CD4-positive, alpha-beta T cell (primary cell): ENCODE measurements around the gene MYL9. TPM values are rescaled to one million over a fixed set of nuclear protein-coding genes. Genes with fewer than 3 reads are reported as not detected.

Source experiments
- ATAC-seq: fragments of 200-7000 bp; cut with Tn5 transposase; one replicate; pipeline ENCODE4 v1.10.0; 2022; ENCODE audit warnings: mild to moderate bottlenecking; ENCODE audit not compliant: poor library complexity
- CTCF ChIA-PET: fragments of 350-600 bp; sonication (Branson Sonifier 250); formaldehyde crosslinking; loops from one replicate; lab custom pipeline; 2021; ENCODE audit warnings: antibody characterized with exemption, inconsistent platforms; lab: Charles Lee
- POLR2A ChIA-PET: fragments of 350-600 bp; sonication (Branson Sonifier 250); formaldehyde crosslinking; loops from one replicate; lab custom pipeline; 2021; ENCODE audit warnings: antibody characterized with exemption, inconsistent platforms; lab: Charles Lee
- DNase-seq, 14 experiments: peaks; one replicate each; pipeline ENCODE4 v3.0.0-alpha.2; 2013 to 2020; ENCODE audit warnings: mixed read lengths in 2 of 14
- H3K27ac ChIP-seq, 2 donors: one replicate each; pipeline versions ENCODE4 v1.5.1 to v1.7.0; 2013; ENCODE audit warnings: low read length in 2 of 2, low read depth in 1 of 2, mild to moderate bottlenecking in 1 of 2
- H3K27me3 ChIP-seq, 2 experiments: 1 replicate in 1 of 2; 2 replicates in 1 of 2; pipeline versions ENCODE4 v1.6.1 to v1.7.0; 2013; ENCODE audit warnings: low read length in 2 of 2, control low read depth in 1 of 2, mild to moderate bottlenecking in 1 of 2, moderate library complexity in 1 of 2; ENCODE audit not compliant: insufficient read depth in 2 of 2, control insufficient read depth in 1 of 2
- H3K36me3 ChIP-seq: one replicate; pipeline ENCODE4 v1.6.1; 2013; ENCODE audit warnings: low read length, control low read depth; ENCODE audit not compliant: insufficient read depth
- H3K4me1 ChIP-seq: one replicate; pipeline ENCODE4 v1.6.1; 2013; ENCODE audit warnings: low read length, control low read depth; ENCODE audit not compliant: insufficient read depth
- H3K4me3 ChIP-seq: one replicate; pipeline ENCODE4 v1.5.1; 2013; ENCODE audit warnings: mild to moderate bottlenecking, low read length, moderate library complexity
- H3K9me3 ChIP-seq, 2 experiments: 1 replicate in 1 of 2; 2 replicates in 1 of 2; pipeline versions ENCODE4 v1.6.1 to v1.7.0; 2013; ENCODE audit warnings: low read length in 2 of 2, mild to moderate bottlenecking in 2 of 2, control low read depth in 1 of 2, moderate library complexity in 1 of 2; ENCODE audit not compliant: control insufficient read depth in 1 of 2, insufficient read depth in 1 of 2
- H3K27ac Mint-ChIP-seq: one replicate; pipeline ENCODE4 v1.8.0; 2020; ENCODE audit warnings: mixed read lengths
- H3K27me3 Mint-ChIP-seq: one replicate; pipeline ENCODE4 v1.8.0; 2021; ENCODE audit warnings: mixed read lengths
- H3K36me3 Mint-ChIP-seq: one replicate; pipeline ENCODE4 v1.8.0; 2021; ENCODE audit warnings: low read depth, mixed read lengths
- H3K4me1 Mint-ChIP-seq: one replicate; pipeline ENCODE4 v1.8.0; 2021; ENCODE audit warnings: low read depth, mixed read lengths
- H3K4me3 Mint-ChIP-seq: one replicate; pipeline ENCODE4 v1.8.0; 2020; ENCODE audit warnings: mild to moderate bottlenecking, mixed read lengths
- H3K9me3 Mint-ChIP-seq: one replicate; pipeline ENCODE4 v1.8.0; 2020; ENCODE audit warnings: mixed read lengths
- intact Hi-C, 2 experiments: fragments of 100-400 bp; cut with DNase I in 1 of 2; cut with micrococcal nuclease in 1 of 2; formaldehyde crosslinking; loops; one replicate each; pipeline versions ENCODE4 v1.15.1 to v1.9.0; 2023 to 2025; cut with DNase I, micrococcal nuclease
- polyA plus RNA-seq, 2 donors: library from polyadenylated mRNA; unstranded; fragments of 120-200 nt; gene quantifications; one replicate each; pipeline ENCODE4 v1.2.1, GENCODE V29; 2013
- total RNA-seq, 174 experiments: library from RNA in 2 of 174; stranded (reverse) in 2 of 174; gene quantifications; one replicate each; pipeline ENCODE4 v1.2.3 and lab custom pipeline; 2021 to 2026
- TF ChIP-seq, protein P1 (sequence below): fragments of 200-600 bp; IDR thresholded peaks from one replicate; pipeline ENCODE4 v1.8.0; 2022; ENCODE audit warnings: antibody characterized with exemption, mild to moderate bottlenecking

MYL9 gene
- total RNA-seq: not detected
- polyA plus RNA-seq (2013, experiment 1 of 2): 0.43 TPM
- 12.9 TPM for polyA plus RNA-seq (2013, experiment 2 of 2)
- 0 to 0.47 (median 0.06) reads per million in 172 experiments for total RNA-seq (lab: John Stamatoyannopoulos, UW)

DNA sequence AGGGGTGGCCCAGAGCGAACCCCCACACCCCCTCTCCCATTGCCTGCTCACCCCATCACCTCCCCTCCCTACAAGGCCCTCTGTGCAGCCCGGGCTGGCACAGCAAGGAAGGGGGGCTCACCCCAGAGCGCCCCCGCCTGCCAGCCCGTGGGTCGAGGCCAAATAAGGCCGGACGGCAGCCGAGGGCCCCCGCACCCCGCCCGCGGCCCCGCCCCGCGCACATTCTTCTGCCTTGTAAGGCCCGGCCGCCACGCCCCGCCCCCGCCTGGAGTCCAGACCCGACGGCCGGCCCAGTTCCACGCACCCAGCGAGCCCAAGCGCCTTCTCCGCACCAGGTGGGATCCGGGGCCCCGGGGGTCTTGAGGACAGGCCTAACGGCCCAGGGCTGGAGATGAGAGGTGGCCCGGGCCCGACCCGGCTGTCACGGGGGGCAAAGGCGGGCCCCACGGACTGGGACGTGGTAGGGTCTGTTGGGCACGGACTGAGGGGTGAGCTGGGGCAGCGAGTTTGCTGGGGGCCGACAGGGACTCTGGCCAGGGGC, at the start of gene MYL9:
MYL9 (plus strand) TSS at position 293 of the 541 bp plus-strand sequence. CDS start 3,366 bp downstream, outside the sequence.
- CTCF ChIA-PET: no interaction called here
- Histone ChIP-seq H3K36me3 (no peaks in the 10 kb centered on the region), H3K27ac (no peak within 1 kb of the TSS), H3K4me1 (peaks cover 9% of the 10 kb centered on the region), H3K4me3 (no peak within 1 kb of the TSS), H3K27me3 (peaks cover 0 to 5% of the 10 kb centered on the region in 2 experiments), H3K9me3 (peaks cover 0 to 6% of the 10 kb centered on the region in 2 experiments)
- no peaks in the 10 kb centered on the region for H3K36me3 Mint-ChIP-seq
- no peak within 1 kb of the TSS for H3K4me3 Mint-ChIP-seq
- TF ChIP-seq, protein P1, sequence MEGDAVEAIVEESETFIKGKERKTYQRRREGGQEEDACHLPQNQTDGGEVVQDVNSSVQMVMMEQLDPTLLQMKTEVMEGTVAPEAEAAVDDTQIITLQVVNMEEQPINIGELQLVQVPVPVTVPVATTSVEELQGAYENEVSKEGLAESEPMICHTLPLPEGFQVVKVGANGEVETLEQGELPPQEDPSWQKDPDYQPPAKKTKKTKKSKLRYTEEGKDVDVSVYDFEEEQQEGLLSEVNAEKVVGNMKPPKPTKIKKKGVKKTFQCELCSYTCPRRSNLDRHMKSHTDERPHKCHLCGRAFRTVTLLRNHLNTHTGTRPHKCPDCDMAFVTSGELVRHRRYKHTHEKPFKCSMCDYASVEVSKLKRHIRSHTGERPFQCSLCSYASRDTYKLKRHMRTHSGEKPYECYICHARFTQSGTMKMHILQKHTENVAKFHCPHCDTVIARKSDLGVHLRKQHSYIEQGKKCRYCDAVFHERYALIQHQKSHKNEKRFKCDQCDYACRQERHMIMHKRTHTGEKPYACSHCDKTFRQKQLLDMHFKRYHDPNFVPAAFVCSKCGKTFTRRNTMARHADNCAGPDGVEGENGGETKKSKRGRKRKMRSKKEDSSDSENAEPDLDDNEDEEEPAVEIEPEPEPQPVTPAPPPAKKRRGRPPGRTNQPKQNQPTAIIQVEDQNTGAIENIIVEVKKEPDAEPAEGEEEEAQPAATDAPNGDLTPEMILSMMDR: no peak
- intact Hi-C loops: no loop called here
- no peak within 1 kb of the TSS for H3K27ac Mint-ChIP-seq
- H3K4me1 Mint-ChIP-seq: no peaks in the 10 kb centered on the region
- peak in 1 of 14 experiments; percentile 25 for DNase-seq
- POLR2A ChIA-PET: no interaction called here
- H3K9me3 Mint-ChIP-seq: no peaks in the 10 kb centered on the region
- H3K27me3 Mint-ChIP-seq: peaks cover 5% of the 10 kb centered on the region
- no peak for ATAC-seq

DNA sequence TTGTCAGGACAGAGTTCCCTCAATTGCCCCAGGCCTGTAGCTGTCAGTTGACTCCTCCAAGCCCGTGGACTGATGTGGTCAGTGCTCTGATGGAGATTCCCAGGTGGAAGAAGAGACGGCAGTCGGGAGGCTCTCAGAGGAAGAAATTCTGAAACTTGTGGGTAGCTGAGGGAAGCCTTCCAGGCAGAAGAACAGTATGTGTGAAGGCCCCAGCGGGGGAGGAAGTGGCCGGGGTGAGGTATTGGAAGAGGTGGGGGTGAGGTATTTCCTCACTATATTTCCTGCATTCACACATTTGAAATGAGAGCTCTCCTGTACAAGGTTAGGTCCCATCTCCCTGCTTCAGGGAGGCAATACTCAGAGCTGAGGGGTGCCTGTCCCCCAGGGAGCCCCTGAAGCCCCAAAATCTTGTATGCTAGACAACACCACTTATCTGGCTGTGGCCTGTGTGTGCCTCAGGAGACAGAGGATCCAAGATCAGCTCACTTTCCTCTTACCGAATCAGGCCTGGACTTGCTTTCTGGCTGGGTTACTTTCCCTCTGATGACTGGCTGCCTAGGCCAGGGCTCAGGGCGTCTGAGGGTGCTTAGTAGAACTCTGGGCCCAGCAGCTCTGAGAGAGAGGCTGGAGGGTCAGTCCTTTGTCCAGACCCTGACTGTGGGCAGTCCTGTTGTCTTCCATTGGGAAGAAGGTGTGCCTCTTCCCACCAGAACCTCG, 49.3 kb upstream of the MYL9 start:
- CTCF ChIA-PET: interaction anchor here (0.7 to 1.7 kb wide), 2 partner anchors 26 to 96 kb away, joined by 4 to 5 read pairs; no protein-coding TSS in a partner anchor
- Histone ChIP-seq H3K27ac (peak overlapping the region; percentile 71 to 88), H3K36me3 (peaks cover 9% of the 10 kb centered on the region), H3K4me1 (peaks cover 46% of the 10 kb centered on the region), H3K9me3 (no peaks in the 10 kb centered on the region), H3K4me3 (no peak overlapping the region), H3K27me3 (no peaks in the 10 kb centered on the region)
- DNase-seq: peak; percentile 31 to 85 (median 54)
- intact Hi-C loops: loop anchor here in 1 of 2 experiments (5.0 kb wide), 1 partner anchor 290 kb away; no protein-coding TSS in a partner anchor
- TF ChIP-seq, protein P1: no peak
- Mint-ChIP-seq H3K27ac (peak overlapping the region; percentile 88), H3K4me1 (peaks cover 45% of the 10 kb centered on the region), H3K36me3 (peaks cover 25% of the 10 kb centered on the region), H3K27me3 (no peaks in the 10 kb centered on the region), H3K4me3 (peak overlapping the region; percentile 54), H3K9me3 (no peaks in the 10 kb centered on the region)
- POLR2A ChIA-PET: interaction anchor here (0.7 to 2.5 kb wide), 6 partner anchors 27 to 113 kb away, joined by 3 to 11 read pairs (median 5); partner anchors contain the start of genes RAB5IF and TGIF2
- ATAC-seq: peak; percentile 96

DNA sequence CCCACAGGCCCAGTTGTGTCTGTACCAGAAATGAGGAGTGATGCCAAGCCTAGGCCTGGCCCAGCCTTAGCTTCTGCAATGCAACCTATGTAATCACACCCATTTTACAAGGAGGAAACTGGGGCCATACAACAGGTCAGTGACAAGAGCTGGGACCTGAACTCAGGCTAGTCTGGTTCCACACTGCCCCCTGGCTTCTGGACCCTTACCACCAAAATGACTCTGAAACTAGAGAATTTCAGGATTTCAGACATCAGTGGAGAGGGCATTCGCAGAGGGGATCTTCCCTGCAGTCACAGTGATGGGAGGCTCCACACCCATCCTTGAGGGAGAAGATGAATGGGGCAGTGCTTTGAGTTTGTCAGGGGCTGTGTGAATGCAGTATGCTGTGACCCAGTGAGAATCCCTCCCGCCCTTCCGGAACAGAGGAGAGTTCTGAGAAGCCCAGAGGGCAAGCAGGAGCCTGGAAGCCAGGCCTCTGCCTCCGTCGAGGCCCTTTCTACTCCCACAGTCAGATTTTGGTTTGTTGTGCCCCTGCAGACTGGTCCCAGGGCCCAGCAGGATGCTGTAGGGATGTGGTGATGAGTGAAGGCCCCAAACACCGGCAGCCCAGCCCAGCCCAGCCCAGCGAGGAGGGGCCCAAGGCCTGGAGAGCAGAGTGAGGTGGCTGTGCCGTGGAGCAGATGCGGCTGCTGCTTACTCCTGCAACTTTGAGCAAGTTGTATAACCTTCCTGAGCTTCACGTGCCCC, 48.1 kb upstream of the MYL9 start:
- no peak overlapping the region for H3K4me3 Mint-ChIP-seq
- H3K27ac Mint-ChIP-seq: peak overlapping the region; percentile 88
- H3K9me3 Mint-ChIP-seq: no peaks in the 10 kb centered on the region
- no peak for ATAC-seq
- DNase-seq: peak in 5 of 14 experiments; percentile 11 to 43 (median 32)
- H3K36me3 ChIP-seq: peaks cover 21% of the 10 kb centered on the region
- ChIA-PET CTCF (no interaction called here), POLR2A (interaction anchor here (1.8 to 2.0 kb wide), 2 partner anchors 80 to 112 kb away, joined by 6 to 10 read pairs; partner anchors contain the start of genes RAB5IF and TGIF2)
- no peak overlapping the region for H3K4me3 ChIP-seq
- no peaks in the 10 kb centered on the region for H3K27me3 ChIP-seq
- H3K27ac ChIP-seq: peak overlapping the region in 1 of 2 donors; percentile 88
- H3K36me3 Mint-ChIP-seq: peaks cover 35% of the 10 kb centered on the region
- TF ChIP-seq, protein P1: no peak
- H3K4me1 Mint-ChIP-seq: peaks cover 45% of the 10 kb centered on the region
- no peaks in the 10 kb centered on the region for H3K9me3 ChIP-seq
- intact Hi-C loops: loop anchor here in 1 of 2 experiments (5.0 kb wide), 1 partner anchor 291 kb away; no protein-coding TSS in a partner anchor
- H3K27me3 Mint-ChIP-seq: no peaks in the 10 kb centered on the region
- H3K4me1 ChIP-seq: peaks cover 46% of the 10 kb centered on the region
